T-helper 2 cell treated with Interferon-gamma antibody and Interleukin-4, amounts not matched to agents 100 ng/mL and 5 ng/mL, for 36 hours (primary cell): Measurements from ENCODE around the gene ITGB2. TPM values are rescaled to one million over a fixed set of nuclear protein-coding genes. Genes with fewer than 3 reads are reported as not detected.

ENCODE experiments used
- intact Hi-C: fragments of 100-400 bp; cut with micrococcal nuclease; formaldehyde crosslinking; loops from one replicate; pipeline ENCODE4 v1.15.1; 2023
- total RNA-seq: library from RNA; stranded (reverse); gene quantifications from 2 replicates; pipeline ENCODE4 v1.2.3, GENCODE V29; 2022

ITGB2 gene
- total RNA-seq, 1 donor from 2014 or later, result 447 TPM

GRCh38 chr21:44854664-44855446 is 65.8 kb downstream of the ITGB2 start:
- intact Hi-C loops, result no loop called here

- intact Hi-C loops, result no loop called here
Measured at GRCh38 chr21:44854391-44854663, 66.4 kb downstream of the ITGB2 start.

- intact Hi-C loops, result no loop called here
Measured at GRCh38 chr21:44853601-44854390, 66.9 kb downstream of the ITGB2 start.

- intact Hi-C loops, result no loop called here
Measured at GRCh38 chr21:44850905-44851657, 69.6 kb downstream of the ITGB2 start.

GRCh38 chr21:44850208-44850800 is 70.4 kb downstream of the ITGB2 start:
- intact Hi-C loops, result no loop called here

GRCh38 chr21:44849616-44850130 is 71.0 kb downstream of the ITGB2 start:
- intact Hi-C loops, result no loop called here

- intact Hi-C loops, result no loop called here
Measured at GRCh38 chr21:44848821-44849521, 71.7 kb downstream of the ITGB2 start.

GRCh38 chr21:44847261-44848056 is 73.2 kb downstream of the ITGB2 start:
- intact Hi-C loops, result no loop called here

GRCh38 chr21:44846485-44847260 is 74.0 kb downstream of the ITGB2 start:
- intact Hi-C loops, result no loop called here

- intact Hi-C loops, result no loop called here
Measured at GRCh38 chr21:44846224-44846484, 74.5 kb downstream of the ITGB2 start.

GRCh38 chr21:44845418-44846223 is 75.1 kb downstream of the ITGB2 start:
- intact Hi-C loops, result no loop called here

GRCh38 chr21:44844256-44844655 is 76.4 kb downstream of the ITGB2 start:
- intact Hi-C loops, result no loop called here

GRCh38 chr21:44842721-44843445 is 77.8 kb downstream of the ITGB2 start:
- intact Hi-C loops, result no loop called here

GRCh38 chr21:44842087-44842486 is 78.6 kb downstream of the ITGB2 start:
- intact Hi-C loops, result no loop called here

- intact Hi-C loops, result no loop called here
Measured at GRCh38 chr21:44840771-44841170, 79.9 kb downstream of the ITGB2 start.

GRCh38 chr21:44838951-44839350 is 81.7 kb downstream of the ITGB2 start:
- intact Hi-C loops, result no loop called here

- intact Hi-C loops, result no loop called here
Measured at GRCh38 chr21:44838039-44838895, 82.4 kb downstream of the ITGB2 start.
